NK-92 (cell line): Measurements from ENCODE around the gene JMJD8.

ENCODE experiments used
- DNase-seq: peaks from one replicate; lab custom pipeline; 2025; ENCODE audit not compliant: unreplicated experiment; lab: John Stamatoyannopoulos, UW

JMJD8 gene

DNA sequence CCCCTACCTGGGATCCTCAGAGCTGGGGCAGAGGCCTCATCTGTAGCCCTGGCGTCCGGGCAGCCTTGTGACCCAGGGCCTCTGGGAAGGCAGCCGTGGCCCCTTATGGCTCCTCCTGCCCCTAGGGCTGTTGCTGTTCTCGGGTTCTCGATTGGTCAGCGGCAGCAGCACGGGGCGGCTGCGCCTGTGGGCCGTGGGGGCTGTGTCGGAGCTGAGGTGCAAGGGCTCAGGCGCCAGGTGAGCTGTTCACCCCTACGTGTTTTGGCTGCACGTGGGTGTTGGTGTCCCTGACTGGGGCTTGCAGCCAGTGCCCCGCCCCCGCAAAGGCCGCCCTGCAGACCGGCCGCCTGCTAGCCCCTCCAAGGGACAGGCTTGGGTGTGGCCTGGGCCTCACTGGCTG is 22.0 kb downstream of the JMJD8 start:
- no peak for DNase-seq

- no peak for DNase-seq
Observed at GRCh38 chr16:661184-661821, 22.8 kb downstream of the JMJD8 start.

DNA sequence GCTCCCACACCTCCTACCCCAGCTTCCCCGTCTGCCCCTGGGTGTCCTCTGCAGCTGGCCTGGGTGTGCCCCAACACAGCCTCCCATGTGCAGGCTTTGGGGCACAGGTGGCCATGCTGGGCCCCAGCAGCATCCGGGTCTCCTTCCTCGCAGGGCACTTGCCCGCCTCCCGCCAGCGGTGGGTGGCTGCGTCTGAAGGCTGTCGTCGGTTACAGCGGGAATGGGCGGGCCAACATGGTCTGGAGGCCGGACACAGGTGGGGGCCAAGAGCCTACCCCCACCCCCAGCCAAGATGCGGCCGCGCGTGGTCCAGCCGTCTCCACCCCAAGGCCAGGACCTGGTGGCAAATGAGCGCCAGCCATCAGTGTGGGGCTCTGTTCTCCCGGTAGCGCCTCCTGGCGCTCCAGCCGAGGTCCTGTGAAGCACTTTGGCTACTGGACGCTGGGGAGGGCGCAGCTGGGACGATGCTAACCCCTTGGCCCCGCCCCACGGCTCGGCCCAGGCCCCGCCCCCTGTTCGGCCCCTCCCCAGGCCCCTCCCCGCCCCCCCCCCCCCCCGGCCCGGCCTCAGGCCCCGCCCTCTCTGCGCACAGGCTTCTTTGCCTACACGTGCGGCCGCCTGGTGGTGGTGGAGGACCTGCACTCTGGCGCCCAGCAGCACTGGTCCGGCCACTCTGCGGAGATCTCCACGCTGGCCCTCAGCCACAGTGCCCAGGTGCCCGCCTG is 23.5 kb downstream of the JMJD8 start:
- DNase-seq = no peak

GRCh38 chr16:660132-660458 is 24.0 kb downstream of the JMJD8 start:
- no peak for DNase-seq

GRCh38 chr16:659618-660017 is 24.5 kb downstream of the JMJD8 start:
- no peak for DNase-seq

DNA sequence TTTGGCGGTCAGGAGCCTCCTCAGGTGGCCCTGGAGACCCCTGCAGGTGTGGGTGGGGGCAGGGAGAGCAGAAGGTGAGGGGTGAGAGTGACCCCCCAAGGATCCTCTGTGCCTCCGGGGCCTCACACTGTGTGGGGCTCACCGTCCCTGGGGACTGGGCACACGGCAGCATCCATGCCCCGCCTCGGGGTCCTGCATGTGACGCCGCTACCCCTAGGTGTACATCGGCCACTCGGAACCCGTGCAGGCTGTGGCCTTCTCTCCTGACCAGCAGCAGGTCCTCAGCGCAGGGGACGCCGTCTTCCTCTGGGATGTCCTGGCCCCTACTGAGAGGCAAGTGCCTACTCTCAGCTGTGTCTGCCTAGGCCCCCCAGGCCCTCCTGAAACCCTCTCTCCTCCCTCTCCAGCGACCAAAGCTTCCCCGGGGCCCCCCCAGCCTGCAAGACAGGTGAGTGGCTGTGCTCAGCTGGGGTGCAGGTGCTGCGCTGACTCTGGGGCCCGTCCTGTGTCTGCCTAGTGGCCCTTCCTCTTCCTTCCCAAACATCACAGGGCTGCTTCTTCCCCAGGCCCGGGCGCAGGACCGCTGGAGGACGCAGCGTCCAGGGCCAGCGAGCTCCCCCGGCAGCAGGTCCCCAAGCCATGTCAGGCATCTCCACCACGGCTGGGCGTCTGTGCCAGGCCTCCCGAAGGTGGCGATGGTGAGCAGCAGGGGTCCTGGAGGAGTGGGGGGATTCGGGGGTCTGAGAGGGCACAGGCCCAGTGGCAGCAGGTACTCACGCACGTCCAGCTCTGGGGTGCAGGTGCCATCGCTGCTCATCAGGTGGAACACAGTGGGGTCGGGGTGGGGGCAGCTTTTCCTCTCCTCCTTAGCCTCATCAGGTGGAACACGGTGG is 25.2 kb downstream of the JMJD8 start:
- DNase-seq = no peak

GRCh38 chr16:657487-657886 is 26.6 kb downstream of the JMJD8 start:
- no peak for DNase-seq

GRCh38 chr16:654034-654433 is 30.1 kb downstream of the JMJD8 start:
- no peak for DNase-seq

GRCh38 chr16:652454-653305 is 31.5 kb downstream of the JMJD8 start:
- DNase-seq = no peak

DNA sequence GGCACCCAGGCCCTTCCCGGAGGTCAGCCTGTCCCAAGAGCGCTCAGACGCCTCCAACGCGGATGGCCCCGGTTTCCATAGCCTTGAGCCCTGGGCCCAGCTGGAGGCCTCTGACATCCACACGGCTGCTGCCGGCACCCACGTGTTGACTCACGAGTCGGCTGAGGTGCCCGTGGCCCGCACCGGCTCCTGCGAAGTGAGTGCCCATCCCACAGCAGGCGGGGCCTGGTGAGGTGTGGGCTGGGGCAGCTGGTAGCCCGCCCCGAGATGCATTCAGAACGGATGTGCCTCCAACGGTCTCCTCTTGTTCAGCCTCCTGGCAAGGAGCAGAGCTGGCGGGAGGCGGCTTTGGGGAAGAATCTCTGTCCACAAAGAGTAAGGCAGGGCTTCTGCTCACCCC is 32.3 kb downstream of the JMJD8 start:
- DNase-seq = no peak

DNA sequence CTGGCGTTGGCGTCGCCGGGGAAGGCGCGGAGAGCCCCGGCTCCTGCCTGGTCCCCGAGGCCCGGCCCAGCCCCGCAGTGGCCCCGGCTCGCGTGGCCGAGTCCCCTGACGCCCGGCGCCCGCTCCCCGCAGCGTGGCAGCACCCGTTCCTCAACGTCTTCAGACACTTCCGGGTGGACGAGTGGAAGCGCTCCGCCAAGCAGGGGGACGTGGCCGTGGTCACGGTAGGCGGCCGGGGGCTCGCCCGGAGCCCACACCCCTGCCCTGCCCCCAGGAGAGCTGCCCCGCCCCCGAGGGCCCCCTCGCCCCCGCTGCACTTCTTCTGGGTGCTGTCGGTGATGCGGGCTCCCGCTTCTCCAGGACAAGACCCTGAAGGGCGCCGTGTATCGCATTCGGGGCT is 34.5 kb downstream of the JMJD8 start:
- DNase-seq = no peak

- peak; percentile 54 for DNase-seq
Observed at GRCh38 chr16:648781-649589, 35.1 kb downstream of the JMJD8 start, which contains the start of gene WDR90. Gene WDR90 (plus strand): TSS chr16:649365. CDS start chr16:649417, 52 bp downstream.

DNA sequence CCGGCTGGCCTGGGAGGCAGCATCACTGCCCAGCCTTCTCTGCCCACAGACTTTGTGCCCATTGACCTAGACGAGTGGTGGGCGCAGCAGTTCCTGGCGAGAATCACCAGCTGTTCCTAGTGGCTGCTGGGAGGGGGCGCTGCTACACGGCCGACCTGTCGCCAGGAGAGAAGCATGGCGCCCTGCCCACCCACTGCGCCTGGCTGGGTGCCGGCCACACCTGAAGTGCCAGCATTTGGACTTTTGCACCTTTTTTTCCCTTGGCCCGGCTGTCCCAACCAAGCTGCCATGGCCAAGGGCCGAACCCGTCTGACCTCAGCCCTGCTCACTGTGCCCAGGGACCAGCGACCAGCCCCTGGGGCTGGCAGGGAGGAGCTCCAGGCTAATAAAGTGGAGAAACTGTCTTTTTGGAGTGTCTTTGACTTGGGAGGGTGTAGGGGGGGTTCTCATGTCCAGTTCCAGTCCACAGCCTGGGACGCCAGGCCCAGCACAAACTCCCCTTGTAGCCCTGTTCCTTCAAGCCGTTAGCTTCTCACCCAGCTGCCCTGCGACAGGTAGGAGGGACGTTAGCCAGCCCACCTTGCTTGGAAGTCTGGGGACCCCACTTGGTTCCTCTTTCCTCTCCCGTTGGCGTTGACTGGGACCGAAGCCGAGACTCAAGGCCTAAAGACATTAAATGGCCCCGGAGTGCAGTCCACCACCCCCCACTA is 35.9 kb downstream of the JMJD8 start:
- DNase-seq = no peak

GRCh38 chr16:647173-647902 is 36.8 kb downstream of the JMJD8 start:
- no peak for DNase-seq

- no peak for DNase-seq
Observed at GRCh38 chr16:646679-647172, 37.4 kb downstream of the JMJD8 start.

DNA sequence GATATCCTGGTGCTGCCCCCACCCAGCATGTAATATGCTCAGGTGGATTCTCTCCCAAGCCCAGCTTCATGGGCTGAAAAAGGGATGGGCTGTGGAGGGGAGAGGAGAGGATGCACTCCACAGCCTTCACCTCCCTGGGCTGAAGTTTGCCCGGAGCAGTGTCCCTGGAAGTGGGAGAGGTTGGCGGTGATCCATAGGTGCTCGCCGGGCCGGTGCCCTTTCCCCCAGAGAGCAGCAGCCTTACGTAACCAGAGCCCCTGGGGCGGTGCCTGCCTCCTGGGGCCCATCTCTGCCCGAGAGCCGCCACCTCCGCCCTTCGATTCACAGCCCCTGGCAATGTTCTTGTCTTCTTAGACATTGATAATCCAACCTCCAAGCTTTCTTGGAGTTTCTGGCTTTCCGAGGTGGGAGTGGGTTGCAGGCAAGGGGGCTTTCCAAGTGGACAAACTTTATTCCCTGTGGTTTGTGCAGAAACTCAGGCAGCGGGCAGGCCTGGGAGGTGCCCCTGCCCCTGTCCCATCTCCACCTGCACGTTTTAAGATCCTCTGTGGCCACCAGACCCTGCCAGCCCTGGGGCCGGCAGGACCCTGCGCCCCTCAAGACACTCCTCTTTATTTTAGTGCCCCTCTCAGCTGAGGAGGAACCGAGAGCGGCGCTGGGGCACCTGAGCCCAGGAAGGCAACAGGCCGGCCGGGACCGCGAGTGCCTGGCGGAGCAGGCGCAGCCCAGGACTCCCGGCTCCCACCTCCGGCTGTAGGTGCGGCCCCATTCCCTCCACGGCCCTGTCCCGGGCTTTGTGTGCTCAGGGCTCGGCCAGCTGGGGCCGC is 38.1 kb downstream of the JMJD8 start:
- DNase-seq = no peak

GRCh38 chr16:644556-644955 is 39.6 kb downstream of the JMJD8 start:
- DNase-seq = no peak

GRCh38 chr16:643050-643368 is 41.1 kb downstream of the JMJD8 start:
- DNase-seq = no peak
